Activated CD4-positive, alpha-beta T cell treated with anti-CD3 and anti-CD28 coated beads for 36 hours (primary cell): ENCODE data around the gene HOMER3. TPM values are rescaled to one million over a fixed set of nuclear protein-coding genes. Genes with fewer than 3 reads are reported as not detected.
"Not testable (repeated sequence)": the region's sequence is repeated elsewhere in the genome, so short reads cannot be mapped to it uniquely, and the experiment has no call there.

ENCODE experiments used
- ATAC-seq: fragments of 200-7000 bp; cut with Tn5 transposase; one replicate; pipeline ENCODE4 v1.10.0; 2021; ENCODE audit warnings: mild to moderate bottlenecking, moderate library complexity
- CTCF ChIA-PET: fragments of 350-600 bp; sonication (Branson Sonifier 250); formaldehyde crosslinking; loops from one replicate; lab custom pipeline; 2021; ENCODE audit warnings: antibody characterized with exemption; lab: Charles Lee
- POLR2A ChIA-PET: fragments of 350-600 bp; sonication (Branson Sonifier 250); formaldehyde crosslinking; loops from one replicate; lab custom pipeline; 2021; ENCODE audit warnings: antibody characterized with exemption, inconsistent platforms; lab: Charles Lee
- DNase-seq: peaks from one replicate; pipeline ENCODE4 v3.0.0-alpha.2; 2020
- H3K27ac Mint-ChIP-seq: one replicate; pipeline ENCODE4 v1.8.0; 2021; ENCODE audit warnings: mixed read lengths
- H3K27me3 Mint-ChIP-seq: one replicate; pipeline ENCODE4 v1.8.0; 2021; ENCODE audit warnings: mixed read lengths
- H3K36me3 Mint-ChIP-seq: one replicate; pipeline ENCODE4 v1.8.0; 2021; ENCODE audit warnings: low read depth, mixed read lengths
- H3K4me1 Mint-ChIP-seq: one replicate; pipeline ENCODE4 v1.8.0; 2021; ENCODE audit warnings: mixed read lengths
- H3K4me3 Mint-ChIP-seq: one replicate; pipeline ENCODE4 v1.8.0; 2021; ENCODE audit warnings: mild to moderate bottlenecking, moderate library complexity, mixed read lengths
- H3K9me3 Mint-ChIP-seq: one replicate; pipeline ENCODE4 v1.8.0; 2021; ENCODE audit warnings: low read depth, mixed read lengths
- intact Hi-C, 2 experiments: fragments of 100-400 bp; cut with DNase I in 1 of 2; cut with micrococcal nuclease in 1 of 2; formaldehyde crosslinking; loops; one replicate each; pipeline versions ENCODE4 v1.14.2 to v1.15.1; 2022 to 2024; cut with DNase I, micrococcal nuclease
- total RNA-seq, 2 experiments: library from RNA; stranded (reverse); gene quantifications; one replicate each; pipeline ENCODE4 v1.2.3, GENCODE V29; 2021

Gene HOMER3
- total RNA-seq, 2 experiments from 2014 or later: 0.46 to 0.62 TPM

GRCh38 chr19:18972851-18973250, 31.8 kb upstream of the HOMER3 start:
- H3K27me3 Mint-ChIP-seq: peaks cover 4% of the 10 kb centered on the region
- intact Hi-C loops: no loop called here
- H3K27ac Mint-ChIP-seq: no peak overlapping the region
- ChIA-PET POLR2A (no interaction called here), CTCF (interaction anchor here (1.1 kb wide), 1 partner anchor 15 kb away, joined by 4 read pairs; no protein-coding TSS in a partner anchor)
- H3K4me1 Mint-ChIP-seq: peaks cover 5% of the 10 kb centered on the region
- no peaks in the 10 kb centered on the region for H3K9me3 Mint-ChIP-seq
- DNase-seq (no peak), ATAC-seq (no peak)
- H3K36me3 Mint-ChIP-seq: no peaks in the 10 kb centered on the region
- no peak overlapping the region for H3K4me3 Mint-ChIP-seq

- ChIA-PET CTCF (interaction anchor here (1.1 kb wide), 1 partner anchor 15 kb away, joined by 4 read pairs; no protein-coding TSS in a partner anchor), POLR2A (no interaction called here)
- Mint-ChIP-seq H3K4me1 (peaks cover 5% of the 10 kb centered on the region), H3K27ac (no peak overlapping the region), H3K9me3 (no peaks in the 10 kb centered on the region), H3K36me3 (no peaks in the 10 kb centered on the region), H3K4me3 (no peak overlapping the region), H3K27me3 (peaks cover 4% of the 10 kb centered on the region)
- no peak for DNase-seq
- intact Hi-C loops: no loop called here
- ATAC-seq: no peak
Observed at GRCh38 chr19:18972301-18972811, 31.3 kb upstream of the HOMER3 start.

- intact Hi-C loops: no loop called here
- Mint-ChIP-seq H3K4me1 (peaks cover 5% of the 10 kb centered on the region), H3K36me3 (no peaks in the 10 kb centered on the region), H3K9me3 (no peaks in the 10 kb centered on the region), H3K27ac (no peak overlapping the region), H3K4me3 (no peak overlapping the region), H3K27me3 (peaks cover 4% of the 10 kb centered on the region)
- CTCF ChIA-PET: no interaction called here
- ATAC-seq (no peak), DNase-seq (no peak)
- POLR2A ChIA-PET: no interaction called here
Observed at GRCh38 chr19:18969931-18970659, 29.1 kb upstream of the HOMER3 start.

DNA sequence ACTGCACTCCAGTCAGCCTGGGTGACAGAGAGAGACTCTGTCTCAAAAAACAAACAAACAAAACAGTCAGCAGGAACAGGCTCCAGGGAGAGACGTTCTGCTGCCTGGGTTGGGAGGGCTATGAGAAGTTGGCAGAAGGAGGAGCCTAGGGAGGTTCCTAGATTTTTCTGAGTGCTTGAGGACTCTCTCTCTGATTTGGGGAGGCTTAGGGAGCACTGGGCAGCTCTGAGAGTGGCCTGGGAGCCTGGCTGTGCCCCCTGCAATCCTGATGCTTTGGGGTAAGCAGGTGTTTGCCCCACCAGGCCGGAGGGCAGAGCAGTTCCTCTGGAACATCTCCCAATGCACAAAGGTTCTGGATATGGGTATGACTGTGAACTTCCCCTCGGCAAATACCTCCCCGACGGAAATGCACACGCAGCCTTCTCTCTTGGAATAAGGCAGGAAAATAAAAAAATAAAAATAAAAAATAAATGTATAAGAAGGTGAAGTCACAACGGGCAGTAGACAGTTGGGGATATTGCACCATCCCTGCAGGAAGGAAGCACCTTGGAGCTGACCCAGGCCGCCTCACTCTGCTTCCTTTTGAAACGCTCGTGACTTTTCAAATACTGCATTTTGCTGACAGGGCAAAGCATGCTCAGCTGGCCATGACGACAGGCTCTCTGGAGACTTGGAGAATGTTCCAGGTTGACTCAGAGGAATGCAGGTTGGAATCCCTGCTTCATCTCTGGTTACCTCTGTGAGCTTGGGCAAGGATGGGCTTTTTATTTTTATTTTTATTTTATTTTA, 26.5 kb upstream of the HOMER3 start:
- DNase-seq: no peak
- POLR2A ChIA-PET: no interaction called here
- peaks cover 5% of the 10 kb centered on the region for H3K4me1 Mint-ChIP-seq
- H3K36me3 Mint-ChIP-seq: no peaks in the 10 kb centered on the region
- H3K9me3 Mint-ChIP-seq: no peaks in the 10 kb centered on the region
- H3K27me3 Mint-ChIP-seq: peaks cover 7% of the 10 kb centered on the region
- intact Hi-C loops: no loop called here
- CTCF ChIA-PET: no interaction called here
- ATAC-seq: no peak
- H3K4me3 Mint-ChIP-seq: no peak overlapping the region
- H3K27ac Mint-ChIP-seq: no peak overlapping the region

DNA sequence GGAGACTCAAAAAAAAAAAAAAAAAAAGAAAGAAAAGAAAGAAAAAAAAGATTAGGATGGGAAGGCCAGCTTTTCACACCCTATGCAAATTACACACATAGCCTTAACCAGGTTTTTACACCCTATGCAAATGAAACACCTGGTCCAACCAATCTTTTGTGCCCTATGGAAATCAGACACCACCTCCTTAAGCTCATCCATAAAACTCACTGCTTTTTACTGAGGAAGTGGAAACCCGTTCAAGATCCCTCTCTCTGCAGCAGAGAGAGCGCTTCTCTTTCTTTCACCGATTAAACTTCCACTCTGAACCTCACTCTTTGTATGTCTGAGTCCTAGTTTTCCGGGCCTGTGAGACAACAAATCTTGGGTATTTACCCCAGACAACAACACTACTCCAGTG, 25.3 kb upstream of the HOMER3 start:
- Mint-ChIP-seq H3K36me3 (no peaks in the 10 kb centered on the region), H3K4me1 (peaks cover 16% of the 10 kb centered on the region), H3K27me3 (peaks cover 17% of the 10 kb centered on the region), H3K4me3 (no peak overlapping the region), H3K9me3 (no peaks in the 10 kb centered on the region), H3K27ac (no peak overlapping the region)
- ChIA-PET CTCF (no interaction called here), POLR2A (no interaction called here)
- no peak for ATAC-seq
- DNase-seq: no peak
- intact Hi-C loops: no loop called here

- ATAC-seq: no peak
- POLR2A ChIA-PET: no interaction called here
- Mint-ChIP-seq H3K4me3 (no peak overlapping the region), H3K27ac (no peak overlapping the region), H3K9me3 (no peaks in the 10 kb centered on the region), H3K4me1 (peaks cover 14% of the 10 kb centered on the region), H3K27me3 (peaks cover 17% of the 10 kb centered on the region), H3K36me3 (no peaks in the 10 kb centered on the region)
- no peak for DNase-seq
- intact Hi-C loops: no loop called here
- CTCF ChIA-PET: interaction anchor here (0.6 to 1.0 kb wide), 2 partner anchors 370 to 371 kb away, joined by 3 to 4 read pairs; no protein-coding TSS in a partner anchor
Observed at GRCh38 chr19:18964121-18964520, 23.1 kb upstream of the HOMER3 start.

DNA sequence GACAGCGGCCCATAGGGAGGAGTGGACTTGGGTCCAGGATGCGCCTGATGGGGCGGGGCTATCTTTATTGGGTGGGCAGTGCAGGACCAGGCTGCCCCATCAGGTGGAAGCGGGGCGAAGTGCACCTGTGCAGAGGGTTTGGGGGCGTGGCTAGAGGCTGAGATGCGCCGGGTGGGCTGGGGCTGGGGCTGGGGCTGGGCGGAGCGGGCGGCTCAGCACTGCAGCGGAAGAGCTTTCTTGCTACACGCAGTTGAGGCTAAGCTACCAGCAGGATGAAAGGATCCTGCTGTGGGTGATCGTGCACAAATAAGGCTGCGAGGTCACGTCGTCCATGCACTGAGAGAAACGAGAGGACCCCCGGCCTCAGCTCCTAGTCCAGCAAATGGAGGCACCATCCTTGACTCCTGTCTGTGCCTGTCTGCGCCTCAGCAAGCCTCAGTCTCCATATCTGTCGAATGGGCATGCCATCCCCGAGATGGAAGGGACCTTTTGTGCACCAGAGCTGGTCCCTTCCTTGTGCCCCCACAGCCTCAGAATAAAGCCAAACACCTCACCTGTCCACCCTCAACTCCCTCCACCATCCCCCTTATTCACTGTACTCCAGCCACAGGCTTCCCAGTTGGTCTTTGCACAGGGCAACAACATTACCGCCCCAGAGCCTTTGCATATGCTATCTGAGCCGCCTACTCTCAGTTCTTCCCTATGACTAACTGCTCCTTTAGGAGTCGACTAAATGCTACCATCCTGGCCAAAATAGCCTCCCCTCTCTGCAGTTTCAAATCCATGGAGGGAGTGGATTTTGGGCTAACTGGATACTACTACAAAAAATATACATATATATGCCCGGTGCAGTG, 21.0 kb upstream of the HOMER3 start:
- ATAC-seq: peak; percentile 58
- Mint-ChIP-seq H3K4me1 (peaks cover 13% of the 10 kb centered on the region), H3K27me3 (peaks cover 14% of the 10 kb centered on the region), H3K9me3 (no peaks in the 10 kb centered on the region), H3K4me3 (no peak overlapping the region), H3K36me3 (no peaks in the 10 kb centered on the region), H3K27ac (no peak overlapping the region)
- peak; percentile 27 for DNase-seq
- intact Hi-C loops: no loop called here
- ChIA-PET POLR2A (no interaction called here), CTCF (no interaction called here)

DNA sequence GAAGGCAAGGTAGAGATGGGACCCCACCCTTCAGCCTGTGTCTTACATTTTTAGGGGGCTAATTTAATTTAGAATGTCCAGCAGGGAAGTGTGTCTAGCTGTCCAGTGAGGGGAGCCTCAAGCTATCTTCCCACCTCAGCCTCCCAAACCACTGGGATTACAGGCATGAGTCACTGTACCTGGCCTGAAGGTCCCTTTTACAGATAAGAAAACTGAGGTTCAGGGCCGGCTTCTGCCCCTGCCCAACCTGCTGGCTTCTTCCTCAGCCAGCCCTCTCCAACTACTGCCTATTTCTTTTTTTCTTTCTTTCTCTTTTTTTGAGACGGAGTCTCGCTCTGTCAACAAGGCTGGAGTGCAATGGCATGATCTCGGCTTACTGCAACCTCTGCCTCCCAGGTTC, 19.4 kb upstream of the HOMER3 start:
- ChIA-PET CTCF (no interaction called here), POLR2A (no interaction called here)
- DNase-seq (no peak), ATAC-seq (no peak)
- no peaks in the 10 kb centered on the region for H3K36me3 Mint-ChIP-seq
- no peaks in the 10 kb centered on the region for H3K9me3 Mint-ChIP-seq
- no peak overlapping the region for H3K4me3 Mint-ChIP-seq
- H3K4me1 Mint-ChIP-seq: peaks cover 13% of the 10 kb centered on the region
- H3K27me3 Mint-ChIP-seq: peaks cover 14% of the 10 kb centered on the region
- intact Hi-C loops: no loop called here
- H3K27ac Mint-ChIP-seq: no peak overlapping the region

DNA sequence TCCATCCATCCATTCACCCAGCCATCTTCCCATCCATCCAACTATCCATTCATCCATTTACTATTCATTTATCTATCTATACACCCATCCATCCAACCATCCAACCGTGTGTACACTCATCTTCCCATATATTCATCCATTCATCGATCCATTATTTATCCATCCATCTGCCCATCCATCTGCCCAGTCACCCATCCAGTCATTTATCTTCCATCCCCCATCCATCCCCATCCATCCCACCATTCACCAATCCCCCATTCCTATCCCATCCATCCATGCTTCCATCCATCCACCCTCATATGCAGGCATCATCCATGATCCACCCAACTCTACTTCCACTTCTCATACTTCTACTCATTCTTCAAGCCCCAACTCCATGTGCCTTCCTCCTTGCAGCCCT, 14.0 kb upstream of the HOMER3 start:
- Mint-ChIP-seq H3K4me1 (no peaks in the 10 kb centered on the region), H3K27me3 (no peaks in the 10 kb centered on the region), H3K4me3 (no peak overlapping the region), H3K9me3 (no peaks in the 10 kb centered on the region), H3K36me3 (no peaks in the 10 kb centered on the region), H3K27ac (no peak overlapping the region)
- no peak for DNase-seq
- ChIA-PET POLR2A (no interaction called here), CTCF (no interaction called here)
- no peak for ATAC-seq
- intact Hi-C loops: no loop called here

DNA sequence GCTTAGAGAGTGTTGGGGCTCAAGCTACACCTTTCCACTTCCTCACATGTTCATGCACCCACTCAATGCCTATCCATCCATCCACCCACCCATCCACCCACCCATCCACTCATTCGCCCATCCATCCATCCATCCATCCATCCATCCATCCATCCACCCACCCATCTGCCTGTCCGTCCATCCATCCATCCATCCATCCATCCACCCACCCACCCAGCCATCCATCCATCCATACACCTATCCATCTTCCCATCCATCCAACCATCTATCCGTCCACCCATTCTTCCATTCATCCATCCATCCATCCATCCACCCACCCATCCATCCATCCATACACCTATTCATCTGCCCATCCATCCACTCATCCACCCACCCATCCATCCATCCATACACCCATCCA, 13.1 kb upstream of the HOMER3 start:
- Mint-ChIP-seq H3K27me3 (no peaks in the 10 kb centered on the region), H3K36me3 (no peaks in the 10 kb centered on the region), H3K4me3 (no peak overlapping the region), H3K4me1 (no peaks in the 10 kb centered on the region), H3K9me3 (no peaks in the 10 kb centered on the region), H3K27ac (no peak overlapping the region)
- DNase-seq (no peak), ATAC-seq (no peak)
- ChIA-PET CTCF (no interaction called here), POLR2A (no interaction called here)
- intact Hi-C loops: no loop called here

DNA sequence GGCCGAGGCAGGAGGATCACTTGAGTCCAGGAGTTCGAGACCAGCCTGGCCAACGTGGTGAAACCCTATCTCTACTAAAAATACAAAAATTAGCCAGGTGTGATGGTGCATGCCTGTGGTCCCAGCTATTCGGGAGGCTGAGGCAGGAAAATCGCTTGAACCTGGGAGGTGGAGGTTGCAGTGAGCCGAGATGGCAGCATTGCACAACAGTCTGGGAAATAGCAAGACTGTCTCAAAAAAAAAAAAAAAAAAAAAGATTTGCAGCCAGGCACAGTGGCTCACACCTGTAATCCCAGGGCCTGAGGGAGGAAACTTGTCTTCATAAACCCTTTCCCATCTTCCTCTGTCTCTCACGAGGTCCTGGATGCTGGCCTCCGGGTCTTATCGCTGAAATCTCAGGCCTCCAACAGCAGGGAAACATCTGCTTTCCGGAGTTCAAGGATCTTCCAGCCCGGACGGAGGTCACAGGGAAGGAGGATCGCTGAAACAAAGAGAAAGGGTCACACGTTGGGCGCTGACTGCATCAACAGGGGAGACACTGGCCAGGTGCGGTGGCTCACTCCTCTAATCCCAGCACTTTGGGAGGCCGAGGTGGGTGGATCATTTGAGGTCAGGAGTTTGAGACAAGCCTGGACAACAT, 11.5 kb upstream of the HOMER3 start:
- H3K9me3 Mint-ChIP-seq, H3K27me3 Mint-ChIP-seq, H3K36me3 Mint-ChIP-seq, H3K4me3 Mint-ChIP-seq, POLR2A ChIA-PET, CTCF ChIA-PET, intact Hi-C loops, DNase-seq, H3K27ac Mint-ChIP-seq, H3K4me1 Mint-ChIP-seq, ATAC-seq: not testable (repeated sequence)
